Measurements from ENCODE around the gene IL16.

The IL16 gene

GRCh38 chr15:81265944-81266775 is 69.5 kb downstream of the IL16 start:
- no peak overlapping the region for H3K27ac ChIP-seq (ENCODE audit: low read length)
- WGBS (ENCODE audit: insufficient coverage, insufficient read length): no CpG with 5 or more reads among the region's 14 CpGs
- no peak overlapping the region for H3K4me3 ChIP-seq (ENCODE audit: low read length)
- peak; percentile 79 for DNase-seq (ENCODE audit: low read depth, low spot score)
- H3K9me3 ChIP-seq (ENCODE audit: control insufficient read depth, insufficient read depth, low read length): no peaks in the 10 kb centered on the region
- H3K36me3 ChIP-seq (ENCODE audit: control insufficient read depth, insufficient read depth, low read length): no peaks in the 10 kb centered on the region
- H3K4me1 ChIP-seq (ENCODE audit: control insufficient read depth, insufficient read depth, low read length): 0 out of 2 replicates have a peak, but pooled peaks cover 1% of the 10 kb centered on the region
- H3K27me3 ChIP-seq (ENCODE audit: control insufficient read depth, insufficient read depth, low read length): no peaks in the 10 kb centered on the region

- Histone ChIP-seq H3K4me1 (ENCODE audit: control insufficient read depth, insufficient read depth, low read length) (0 out of 2 replicates have a peak, but pooled peaks cover 1% of the 10 kb centered on the region), H3K4me3 (ENCODE audit: low read length) (no peak overlapping the region), H3K27ac (ENCODE audit: low read length) (no peak overlapping the region), H3K9me3 (ENCODE audit: control insufficient read depth, insufficient read depth, low read length) (no peaks in the 10 kb centered on the region), H3K36me3 (ENCODE audit: control insufficient read depth, insufficient read depth, low read length) (no peaks in the 10 kb centered on the region), H3K27me3 (ENCODE audit: control insufficient read depth, insufficient read depth, low read length) (no peaks in the 10 kb centered on the region)
- WGBS (ENCODE audit: insufficient coverage, insufficient read length): no CpG with 5 or more reads among the region's 5 CpGs
- no peak for DNase-seq (ENCODE audit: low read depth, low spot score)
These were observed 71.7 kb downstream of the IL16 start for GRCh38 chr15:81268340-81268739.

GRCh38 chr15:81268881-81269601 is 72.4 kb downstream of the IL16 start:
- Histone ChIP-seq H3K27ac (ENCODE audit: low read length) (no peak overlapping the region), H3K4me3 (ENCODE audit: low read length) (no peak overlapping the region), H3K9me3 (ENCODE audit: control insufficient read depth, insufficient read depth, low read length) (no peaks in the 10 kb centered on the region), H3K4me1 (ENCODE audit: control insufficient read depth, insufficient read depth, low read length) (0 out of 2 replicates have a peak, but pooled peaks cover 1% of the 10 kb centered on the region), H3K36me3 (ENCODE audit: control insufficient read depth, insufficient read depth, low read length) (no peaks in the 10 kb centered on the region), H3K27me3 (ENCODE audit: control insufficient read depth, insufficient read depth, low read length) (no peaks in the 10 kb centered on the region)
- no CpG with 5 or more reads among the region's 10 CpGs for WGBS (ENCODE audit: insufficient coverage, insufficient read length)
- DNase-seq (ENCODE audit: low read depth, low spot score): no peak

GRCh38 chr15:81270188-81270587 is 73.5 kb downstream of the IL16 start:
- Histone ChIP-seq H3K27me3 (ENCODE audit: control insufficient read depth, insufficient read depth, low read length) (no peaks in the 10 kb centered on the region), H3K27ac (ENCODE audit: low read length) (no peak overlapping the region)
- no CpG with 5 or more reads among the region's 3 CpGs for WGBS (ENCODE audit: insufficient coverage, insufficient read length)

GRCh38 chr15:81270781-81271491 is 74.3 kb downstream of the IL16 start:
- no peaks in the 10 kb centered on the region for H3K36me3 ChIP-seq (ENCODE audit: control insufficient read depth, insufficient read depth, low read length)
- H3K27ac ChIP-seq (ENCODE audit: low read length): no peak overlapping the region
- no peaks in the 10 kb centered on the region for H3K27me3 ChIP-seq (ENCODE audit: control insufficient read depth, insufficient read depth, low read length)
- no peaks in the 10 kb centered on the region for H3K9me3 ChIP-seq (ENCODE audit: control insufficient read depth, insufficient read depth, low read length)
- no peak overlapping the region for H3K4me3 ChIP-seq (ENCODE audit: low read length)
- no CpG with 5 or more reads among the region's 11 CpGs for WGBS (ENCODE audit: insufficient coverage, insufficient read length)
- no peak for DNase-seq (ENCODE audit: low read depth, low spot score)
- no peaks in the 10 kb centered on the region for H3K4me1 ChIP-seq (ENCODE audit: control insufficient read depth, insufficient read depth, low read length)

More at GRCh38 chr15:81270188-81270587, 73.5 kb downstream of the IL16 start:
- H3K4me1 ChIP-seq (ENCODE audit: control insufficient read depth, insufficient read depth, low read length): 0 out of 2 replicates have a peak, but pooled peaks cover 1% of the 10 kb centered on the region
- DNase-seq (ENCODE audit: low read depth, low spot score): no peak
- no peaks in the 10 kb centered on the region for H3K36me3 ChIP-seq (ENCODE audit: control insufficient read depth, insufficient read depth, low read length)
- no peaks in the 10 kb centered on the region for H3K9me3 ChIP-seq (ENCODE audit: control insufficient read depth, insufficient read depth, low read length)
- H3K4me3 ChIP-seq (ENCODE audit: low read length): no peak overlapping the region

GRCh38 chr15:81271761-81272644 is 75.3 kb downstream of the IL16 start:
- no CpG with 5 or more reads among the region's 12 CpGs for WGBS (ENCODE audit: insufficient coverage, insufficient read length)
- DNase-seq (ENCODE audit: low read depth, low spot score): no peak
- no peaks in the 10 kb centered on the region for H3K36me3 ChIP-seq (ENCODE audit: control insufficient read depth, insufficient read depth, low read length)
- no peaks in the 10 kb centered on the region for H3K9me3 ChIP-seq (ENCODE audit: control insufficient read depth, insufficient read depth, low read length)
- H3K4me3 ChIP-seq (ENCODE audit: low read length): no peak overlapping the region
- no peaks in the 10 kb centered on the region for H3K4me1 ChIP-seq (ENCODE audit: control insufficient read depth, insufficient read depth, low read length)
- H3K27me3 ChIP-seq (ENCODE audit: control insufficient read depth, insufficient read depth, low read length): no peaks in the 10 kb centered on the region
- no peak overlapping the region for H3K27ac ChIP-seq (ENCODE audit: low read length)

GRCh38 chr15:81273200-81273599 is 76.5 kb downstream of the IL16 start:
- DNase-seq (ENCODE audit: low read depth, low spot score): no peak
- no peaks in the 10 kb centered on the region for H3K4me1 ChIP-seq (ENCODE audit: control insufficient read depth, insufficient read depth, low read length)
- H3K36me3 ChIP-seq (ENCODE audit: control insufficient read depth, insufficient read depth, low read length): no peaks in the 10 kb centered on the region
- no peaks in the 10 kb centered on the region for H3K27me3 ChIP-seq (ENCODE audit: control insufficient read depth, insufficient read depth, low read length)
- WGBS (ENCODE audit: insufficient coverage, insufficient read length): no CpG with 5 or more reads among the region's 5 CpGs
- H3K27ac ChIP-seq (ENCODE audit: low read length): no peak overlapping the region
- no peaks in the 10 kb centered on the region for H3K9me3 ChIP-seq (ENCODE audit: control insufficient read depth, insufficient read depth, low read length)
- H3K4me3 ChIP-seq (ENCODE audit: low read length): no peak overlapping the region

- Histone ChIP-seq H3K4me3 (ENCODE audit: low read length) (no peak overlapping the region), H3K27ac (ENCODE audit: low read length) (no peak overlapping the region), H3K4me1 (ENCODE audit: control insufficient read depth, insufficient read depth, low read length) (no peaks in the 10 kb centered on the region), H3K27me3 (ENCODE audit: control insufficient read depth, insufficient read depth, low read length) (no peaks in the 10 kb centered on the region), H3K36me3 (ENCODE audit: control insufficient read depth, insufficient read depth, low read length) (no peaks in the 10 kb centered on the region), H3K9me3 (ENCODE audit: control insufficient read depth, insufficient read depth, low read length) (no peaks in the 10 kb centered on the region)
- DNase-seq (ENCODE audit: low read depth, low spot score): no peak
- WGBS (ENCODE audit: insufficient coverage, insufficient read length): no CpG with 5 or more reads among the region's 2 CpGs
These were observed 77.2 kb downstream of the IL16 start for GRCh38 chr15:81273855-81274254.

GRCh38 chr15:81274255-81274654 is 77.6 kb downstream of the IL16 start:
- Histone ChIP-seq H3K27ac (ENCODE audit: low read length) (no peak overlapping the region), H3K4me3 (ENCODE audit: low read length) (no peak overlapping the region), H3K36me3 (ENCODE audit: control insufficient read depth, insufficient read depth, low read length) (no peaks in the 10 kb centered on the region), H3K4me1 (ENCODE audit: control insufficient read depth, insufficient read depth, low read length) (no peaks in the 10 kb centered on the region), H3K27me3 (ENCODE audit: control insufficient read depth, insufficient read depth, low read length) (no peaks in the 10 kb centered on the region), H3K9me3 (ENCODE audit: control insufficient read depth, insufficient read depth, low read length) (no peaks in the 10 kb centered on the region)
- DNase-seq (ENCODE audit: low read depth, low spot score): no peak
- no CpG with 5 or more reads among the region's 4 CpGs for WGBS (ENCODE audit: insufficient coverage, insufficient read length)
